ENCODE data around the gene ENOX2.

The ENOX2 gene

DNA sequence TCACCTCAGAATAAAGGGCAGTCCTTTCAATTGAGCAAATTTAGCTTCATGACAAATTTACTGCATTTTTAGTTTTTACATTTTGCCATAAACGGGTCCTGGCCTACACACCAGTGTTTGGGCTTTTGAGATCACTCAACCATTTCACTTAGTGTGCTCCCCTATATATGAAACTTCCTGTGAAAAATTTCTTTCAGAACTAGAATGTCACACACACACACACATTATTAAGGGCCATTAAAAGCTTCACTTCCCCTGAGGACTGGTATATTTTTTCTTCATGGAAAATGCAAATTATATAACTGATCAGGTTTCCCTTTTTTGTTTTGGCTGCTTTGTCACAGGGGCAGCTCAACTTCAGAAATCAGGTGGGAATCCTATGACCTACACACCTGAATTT, 206.5 kb downstream of the ENOX2 start:
- TF ChIP-seq, protein P1, sequence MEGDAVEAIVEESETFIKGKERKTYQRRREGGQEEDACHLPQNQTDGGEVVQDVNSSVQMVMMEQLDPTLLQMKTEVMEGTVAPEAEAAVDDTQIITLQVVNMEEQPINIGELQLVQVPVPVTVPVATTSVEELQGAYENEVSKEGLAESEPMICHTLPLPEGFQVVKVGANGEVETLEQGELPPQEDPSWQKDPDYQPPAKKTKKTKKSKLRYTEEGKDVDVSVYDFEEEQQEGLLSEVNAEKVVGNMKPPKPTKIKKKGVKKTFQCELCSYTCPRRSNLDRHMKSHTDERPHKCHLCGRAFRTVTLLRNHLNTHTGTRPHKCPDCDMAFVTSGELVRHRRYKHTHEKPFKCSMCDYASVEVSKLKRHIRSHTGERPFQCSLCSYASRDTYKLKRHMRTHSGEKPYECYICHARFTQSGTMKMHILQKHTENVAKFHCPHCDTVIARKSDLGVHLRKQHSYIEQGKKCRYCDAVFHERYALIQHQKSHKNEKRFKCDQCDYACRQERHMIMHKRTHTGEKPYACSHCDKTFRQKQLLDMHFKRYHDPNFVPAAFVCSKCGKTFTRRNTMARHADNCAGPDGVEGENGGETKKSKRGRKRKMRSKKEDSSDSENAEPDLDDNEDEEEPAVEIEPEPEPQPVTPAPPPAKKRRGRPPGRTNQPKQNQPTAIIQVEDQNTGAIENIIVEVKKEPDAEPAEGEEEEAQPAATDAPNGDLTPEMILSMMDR (IDR thresholded peaks at IDR 0.05): no peak

DNA sequence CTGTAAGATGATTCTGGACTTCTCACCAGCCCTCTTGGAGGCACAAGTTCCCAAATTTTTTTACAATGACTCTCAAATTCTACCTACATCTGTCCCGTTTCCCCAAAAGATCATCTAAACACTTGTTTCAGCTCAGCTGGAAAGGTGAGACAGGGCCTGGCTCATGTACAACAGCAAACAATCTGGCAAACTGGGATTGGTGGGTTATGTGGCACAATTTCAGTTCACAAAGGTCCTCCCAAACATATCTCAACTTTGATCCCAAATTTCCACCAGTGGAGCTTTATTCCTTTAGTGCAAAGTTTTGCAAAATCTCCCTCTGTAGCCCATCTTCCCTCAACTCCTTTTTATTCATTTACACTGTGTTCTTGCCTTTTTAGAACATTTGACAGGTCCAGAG, 207.1 kb downstream of the ENOX2 start:
- TF ChIP-seq, protein P1 (IDR thresholded peaks at IDR 0.05): no peak

DNA sequence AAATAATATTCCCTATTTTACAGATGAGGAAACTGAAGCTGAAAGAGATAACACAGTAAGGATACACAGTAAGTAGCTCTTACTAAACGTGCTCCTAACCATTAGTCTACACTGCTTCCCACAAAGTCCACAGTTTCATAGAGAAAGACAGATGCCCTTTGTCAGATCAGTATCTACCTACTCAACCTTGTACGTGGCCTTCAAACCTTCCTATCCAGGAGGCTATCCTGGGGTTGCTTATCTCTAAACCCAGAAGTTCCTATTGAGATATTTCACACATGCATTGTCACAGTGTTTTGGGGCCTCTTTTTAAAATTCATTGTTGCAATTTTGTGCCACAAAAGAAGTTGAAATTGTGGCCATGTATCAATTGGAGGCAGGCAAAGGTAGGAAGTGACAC, 208.0 kb downstream of the ENOX2 start:
- TF ChIP-seq, protein P1 (IDR thresholded peaks at IDR 0.05): no peak

DNA sequence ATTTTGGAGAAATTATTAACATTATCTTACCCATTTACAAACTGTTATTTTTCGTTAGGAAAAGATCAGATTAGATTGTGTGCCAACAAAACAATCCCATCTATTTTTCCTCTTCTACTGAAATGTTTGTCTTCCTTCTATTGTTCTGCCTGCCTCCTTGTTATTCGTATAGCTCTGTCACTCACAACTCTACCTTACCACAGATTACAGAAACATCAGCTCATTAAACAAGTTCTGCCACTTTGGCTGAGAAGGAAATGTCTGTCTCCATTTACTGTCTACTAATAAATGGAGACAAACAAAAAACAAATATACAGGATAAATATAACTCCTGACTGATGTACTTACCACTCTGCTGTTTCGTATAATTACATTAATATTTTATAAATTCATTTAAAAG, 211.4 kb downstream of the ENOX2 start:
- TF ChIP-seq, protein P1 (IDR thresholded peaks at IDR 0.05): no peak

DNA sequence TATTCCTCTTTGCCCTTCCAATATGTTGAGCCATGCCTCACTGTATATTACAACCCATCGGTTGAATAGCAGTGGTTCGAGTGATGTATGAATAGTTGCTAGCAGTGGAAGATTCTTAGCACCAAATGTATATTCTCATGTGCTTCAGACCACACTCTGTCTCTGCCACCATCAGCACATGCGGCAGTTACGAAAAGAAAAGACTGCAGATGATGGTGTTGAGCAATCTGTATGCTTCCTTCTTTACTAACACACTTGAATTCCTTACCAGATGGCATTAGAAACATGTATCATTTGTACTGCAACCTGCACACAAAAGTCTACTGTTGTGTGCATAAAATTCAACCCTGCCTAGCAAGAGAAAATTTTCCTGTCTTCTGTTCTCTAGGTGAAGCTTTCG, 214.6 kb downstream of the ENOX2 start:
- TF ChIP-seq, protein P1 (IDR thresholded peaks at IDR 0.05): no peak

DNA sequence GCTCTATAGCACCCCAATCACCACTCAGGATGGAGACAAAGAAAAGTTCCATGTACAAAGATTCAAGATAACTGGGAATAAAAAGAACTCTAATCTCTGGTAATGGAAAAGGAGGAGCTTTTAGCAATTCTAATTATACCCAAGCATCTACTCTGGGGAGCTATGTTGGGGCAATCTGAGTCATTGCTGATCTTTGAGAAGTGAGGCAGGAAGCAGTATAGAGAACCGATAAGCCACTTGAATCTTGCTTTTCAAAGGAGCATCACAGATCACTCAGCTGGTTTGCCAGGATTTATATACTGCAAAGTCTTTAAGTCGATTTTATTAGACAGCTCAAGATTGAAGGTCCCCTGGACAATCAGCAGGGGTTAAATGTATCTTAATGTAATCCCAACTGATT, 220.0 kb downstream of the ENOX2 start:
- TF ChIP-seq, protein P1 (IDR thresholded peaks at IDR 0.05): no peak

DNA sequence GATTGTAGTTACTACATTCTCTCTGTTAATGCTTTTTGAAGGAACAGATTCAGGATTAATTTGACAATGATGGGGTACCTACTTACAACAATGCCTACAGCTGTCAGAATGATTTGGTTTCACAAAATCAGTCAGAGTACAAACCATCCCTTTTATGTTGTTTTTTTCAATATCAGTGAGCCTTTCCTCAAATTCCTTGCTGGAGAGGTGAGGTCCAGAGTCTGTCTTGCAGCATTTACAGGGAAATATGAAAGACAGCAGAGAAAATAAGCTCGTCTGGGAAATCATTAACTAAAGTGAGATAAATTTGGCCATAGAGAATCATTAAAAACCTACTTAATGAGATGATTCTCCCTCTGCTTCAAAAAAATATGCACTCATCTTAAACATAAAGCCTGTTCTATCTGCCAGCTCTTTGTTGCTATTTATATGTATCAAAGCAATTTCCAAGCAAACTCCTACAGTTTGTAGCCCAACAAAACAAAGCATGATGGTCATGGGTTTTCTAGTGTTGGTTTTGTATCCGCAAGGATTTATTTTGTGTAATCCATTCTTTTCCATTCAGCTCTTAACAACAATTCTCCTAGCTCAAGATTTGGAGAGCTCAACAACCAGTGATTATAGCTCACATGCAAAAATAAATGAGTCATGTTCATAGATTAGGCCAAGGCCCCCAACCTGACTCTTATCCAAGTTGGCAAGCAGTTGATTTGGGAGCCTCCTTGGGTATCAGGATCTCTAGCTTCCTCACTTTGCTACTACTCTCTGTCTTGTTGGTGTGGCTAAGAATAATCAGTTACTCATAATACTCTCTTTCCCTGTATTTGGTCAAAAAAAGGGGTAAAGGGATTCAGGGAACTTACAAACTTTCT, 222.6 kb downstream of the ENOX2 start:
- TF ChIP-seq, protein P1 (IDR thresholded peaks at IDR 0.05): no peak

All from LNCAP (cell line).